Chondrocyte (in vitro differentiated cells): ENCODE measurements around the gene H3-3A. TPM values are rescaled to one million over a fixed set of nuclear protein-coding genes. Genes with fewer than 3 reads are reported as not detected.

Source experiments
- DNase-seq: peaks from one replicate; pipeline ENCODE4 v3.0.0; 2021; ENCODE audit warnings: mixed read lengths, low spot score
- H3K27ac Mint-ChIP-seq: one replicate; pipeline ENCODE4 v1.8.0; 2021; ENCODE audit warnings: mild to moderate bottlenecking, moderate library complexity, mixed read lengths; ENCODE audit not compliant: unreplicated experiment
- H3K27me3 Mint-ChIP-seq: 2 replicates; pipeline ENCODE4 v1.8.0; 2021; ENCODE audit warnings: low read depth, mixed read lengths
- H3K36me3 Mint-ChIP-seq: 2 replicates; pipeline ENCODE4 v1.8.0; 2021; ENCODE audit warnings: low read depth, mixed read lengths
- H3K4me1 Mint-ChIP-seq: 2 replicates; pipeline ENCODE4 v1.8.0; 2021; ENCODE audit warnings: low read depth, mild to moderate bottlenecking, mixed read lengths
- H3K4me3 Mint-ChIP-seq: one replicate; pipeline ENCODE4 v1.8.0; 2021; ENCODE audit warnings: mild to moderate bottlenecking, moderate library complexity, mixed read lengths; ENCODE audit not compliant: unreplicated experiment
- H3K9me3 Mint-ChIP-seq: 2 replicates; pipeline ENCODE4 v1.8.0; 2021; ENCODE audit warnings: low read depth, mixed read lengths
- CTCF ChIP-seq: fragments of 200-600 bp; sonication (generic); IDR thresholded peaks from 2 replicates; pipeline ENCODE4 v1.5.0; 2021; ENCODE audit warnings: antibody characterized with exemption, mild to moderate bottlenecking, moderate library complexity
- total RNA-seq: library from RNA; stranded (reverse); gene quantifications from 3 replicates; pipeline ENCODE4 v1.2.1, GENCODE V29; 2021

H3-3A gene
- total RNA-seq, 1 donor from 2014 or later: 315 TPM

- Mint-ChIP-seq H3K9me3 (no peaks in the 10 kb centered on the region), H3K4me1 (peaks cover 42% of the 10 kb centered on the region), H3K27me3 (no peaks in the 10 kb centered on the region), H3K4me3 (peak overlapping the region; percentile 99), H3K27ac (peak overlapping the region; percentile 99), H3K36me3 (peaks cover 10% of the 10 kb centered on the region)
- DNase-seq: no peak
- peak; percentile 85 for TF ChIP-seq CTCF
Measured at GRCh38 chr1:226063977-226064815, 1.7 kb downstream of the H3-3A start.

- peaks cover 43% of the 10 kb centered on the region for H3K4me1 Mint-ChIP-seq
- no peaks in the 10 kb centered on the region for H3K27me3 Mint-ChIP-seq
- peaks cover 11% of the 10 kb centered on the region for H3K36me3 Mint-ChIP-seq
- no peak for DNase-seq
- peak overlapping the region; percentile 60 for H3K4me3 Mint-ChIP-seq
- TF ChIP-seq CTCF: peak; percentile 78
- no peaks in the 10 kb centered on the region for H3K9me3 Mint-ChIP-seq
- H3K27ac Mint-ChIP-seq: peak overlapping the region; percentile 49
Measured at GRCh38 chr1:226064816-226065248, 2.3 kb downstream of the H3-3A start.

- Mint-ChIP-seq H3K4me3 (no peak overlapping the region), H3K36me3 (peaks cover 17% of the 10 kb centered on the region), H3K9me3 (no peaks in the 10 kb centered on the region), H3K27me3 (no peaks in the 10 kb centered on the region), H3K27ac (no peak overlapping the region), H3K4me1 (peaks cover 36% of the 10 kb centered on the region)
- no peak for TF ChIP-seq CTCF
- DNase-seq: no peak
Measured at GRCh38 chr1:226066415-226067078, 4.0 kb downstream of the H3-3A start.

- no peak overlapping the region for H3K4me3 Mint-ChIP-seq
- H3K27ac Mint-ChIP-seq: no peak overlapping the region
- no peak for DNase-seq
- H3K36me3 Mint-ChIP-seq: peaks cover 25% of the 10 kb centered on the region
- TF ChIP-seq CTCF: no peak
- no peaks in the 10 kb centered on the region for H3K27me3 Mint-ChIP-seq
- H3K4me1 Mint-ChIP-seq: peaks cover 31% of the 10 kb centered on the region
- no peaks in the 10 kb centered on the region for H3K9me3 Mint-ChIP-seq
Measured at GRCh38 chr1:226069811-226070489, 7.4 kb downstream of the H3-3A start.

GRCh38 chr1:226072347-226072746 is 9.8 kb downstream of the H3-3A start:
- no peak for DNase-seq
- H3K36me3 Mint-ChIP-seq: peaks cover 21% of the 10 kb centered on the region
- peaks cover 10% of the 10 kb centered on the region for H3K4me1 Mint-ChIP-seq
- no peaks in the 10 kb centered on the region for H3K9me3 Mint-ChIP-seq
- H3K4me3 Mint-ChIP-seq: no peak overlapping the region
- no peak for TF ChIP-seq CTCF
- H3K27ac Mint-ChIP-seq: no peak overlapping the region
- no peaks in the 10 kb centered on the region for H3K27me3 Mint-ChIP-seq
